GM21381 (cell line): Measurements from ENCODE around the gene PRDM7.
A peak's percentile ranks its signal among the peaks of the same experiment; 100 is the strongest.
"Not testable (repeated sequence)": the region's sequence is repeated elsewhere in the genome, so short reads cannot be mapped to it uniquely, and the experiment has no call there.

Source experiments
- ATAC-seq: cut with Tn5 transposase; IDR thresholded peaks from one replicate; pipeline ENCODE4 v1.9.1; 2021; ENCODE audit warnings: mild to moderate bottlenecking, moderate library complexity; ENCODE audit not compliant: unreplicated experiment

PRDM7 gene

GRCh38 chr16:90015586-90016338 is 61.4 kb downstream of the PRDM7 start:
- no peak for ATAC-seq

GRCh38 chr16:90012991-90013745 is 64.0 kb downstream of the PRDM7 start:
- ATAC-seq = no peak

GRCh38 chr16:90011908-90012501 is 65.1 kb downstream of the PRDM7 start:
- no peak for ATAC-seq

GRCh38 chr16:90011508-90011819 is 65.7 kb downstream of the PRDM7 start:
- no peak for ATAC-seq

GRCh38 chr16:90010676-90011507 is 66.2 kb downstream of the PRDM7 start:
- ATAC-seq = no peak

GRCh38 chr16:90009172-90009899 is 67.8 kb downstream of the PRDM7 start:
- ATAC-seq = no peak

GRCh38 chr16:90008708-90009145 is 68.4 kb downstream of the PRDM7 start:
- peak; percentile 53 for ATAC-seq

GRCh38 chr16:90007635-90008234 is 69.4 kb downstream of the PRDM7 start:
- not testable (repeated sequence) for ATAC-seq

GRCh38 chr16:90007015-90007414 is 70.1 kb downstream of the PRDM7 start:
- ATAC-seq = no peak
